ENCODE data around the gene TINAGL1. TPM values are rescaled to one million over a fixed set of nuclear protein-coding genes. Genes with fewer than 3 reads are reported as not detected.
A peak's percentile ranks its signal among the peaks of the same experiment; 100 is the strongest.

Gene TINAGL1
- total and polyA plus RNA-seq, 7 donors, result 28.5 to 59.6 (median 52.5) TPM

DNA sequence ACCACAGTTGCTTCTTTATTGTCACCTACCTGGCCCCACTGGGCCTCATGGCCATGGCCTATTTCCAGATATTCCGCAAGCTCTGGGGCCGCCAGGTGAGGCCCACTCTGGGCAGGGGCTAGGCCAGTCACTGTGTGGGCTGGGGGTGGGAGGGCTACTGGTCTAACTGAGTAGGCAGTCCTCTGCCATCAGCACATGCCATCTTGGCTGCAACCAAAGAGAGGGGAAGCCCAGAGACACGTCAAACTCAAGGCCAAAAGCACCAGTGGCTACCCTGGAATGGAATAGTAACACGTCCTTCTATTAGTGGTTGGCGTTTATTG is 45.1 kb downstream of the TINAGL1 start:
- H3K27me3 ChIP-seq (ENCODE audit: insufficient read depth in 3 of 3, low read length in 2 of 3), result peaks cover 0 to 23% (median 5%) of the 10 kb centered on the region in 3 donors
- H3K4me1 ChIP-seq, result peaks cover 6% of the 10 kb centered on the region
- no peak overlapping the region for H3K4me3 ChIP-seq
- TF ChIP-seq, protein P1, sequence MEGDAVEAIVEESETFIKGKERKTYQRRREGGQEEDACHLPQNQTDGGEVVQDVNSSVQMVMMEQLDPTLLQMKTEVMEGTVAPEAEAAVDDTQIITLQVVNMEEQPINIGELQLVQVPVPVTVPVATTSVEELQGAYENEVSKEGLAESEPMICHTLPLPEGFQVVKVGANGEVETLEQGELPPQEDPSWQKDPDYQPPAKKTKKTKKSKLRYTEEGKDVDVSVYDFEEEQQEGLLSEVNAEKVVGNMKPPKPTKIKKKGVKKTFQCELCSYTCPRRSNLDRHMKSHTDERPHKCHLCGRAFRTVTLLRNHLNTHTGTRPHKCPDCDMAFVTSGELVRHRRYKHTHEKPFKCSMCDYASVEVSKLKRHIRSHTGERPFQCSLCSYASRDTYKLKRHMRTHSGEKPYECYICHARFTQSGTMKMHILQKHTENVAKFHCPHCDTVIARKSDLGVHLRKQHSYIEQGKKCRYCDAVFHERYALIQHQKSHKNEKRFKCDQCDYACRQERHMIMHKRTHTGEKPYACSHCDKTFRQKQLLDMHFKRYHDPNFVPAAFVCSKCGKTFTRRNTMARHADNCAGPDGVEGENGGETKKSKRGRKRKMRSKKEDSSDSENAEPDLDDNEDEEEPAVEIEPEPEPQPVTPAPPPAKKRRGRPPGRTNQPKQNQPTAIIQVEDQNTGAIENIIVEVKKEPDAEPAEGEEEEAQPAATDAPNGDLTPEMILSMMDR (IDR thresholded peaks at IDR 0.05), result no peak
- no peak for DNase-seq
- intact Hi-C loops (cut with DNase I), result no loop called here
- H3K27ac ChIP-seq, result no peak overlapping the region
- H3K9me3 ChIP-seq, result no peaks in the 10 kb centered on the region
- no peak for ATAC-seq
- no peaks in the 10 kb centered on the region for H3K36me3 ChIP-seq (ENCODE audit: insufficient read depth in 1 of 2, low read depth in 1 of 2)
- 90 to 94% (median 92%) methylated on average over 5 of the region's 5 CpGs for WGBS, 3 donors

DNA sequence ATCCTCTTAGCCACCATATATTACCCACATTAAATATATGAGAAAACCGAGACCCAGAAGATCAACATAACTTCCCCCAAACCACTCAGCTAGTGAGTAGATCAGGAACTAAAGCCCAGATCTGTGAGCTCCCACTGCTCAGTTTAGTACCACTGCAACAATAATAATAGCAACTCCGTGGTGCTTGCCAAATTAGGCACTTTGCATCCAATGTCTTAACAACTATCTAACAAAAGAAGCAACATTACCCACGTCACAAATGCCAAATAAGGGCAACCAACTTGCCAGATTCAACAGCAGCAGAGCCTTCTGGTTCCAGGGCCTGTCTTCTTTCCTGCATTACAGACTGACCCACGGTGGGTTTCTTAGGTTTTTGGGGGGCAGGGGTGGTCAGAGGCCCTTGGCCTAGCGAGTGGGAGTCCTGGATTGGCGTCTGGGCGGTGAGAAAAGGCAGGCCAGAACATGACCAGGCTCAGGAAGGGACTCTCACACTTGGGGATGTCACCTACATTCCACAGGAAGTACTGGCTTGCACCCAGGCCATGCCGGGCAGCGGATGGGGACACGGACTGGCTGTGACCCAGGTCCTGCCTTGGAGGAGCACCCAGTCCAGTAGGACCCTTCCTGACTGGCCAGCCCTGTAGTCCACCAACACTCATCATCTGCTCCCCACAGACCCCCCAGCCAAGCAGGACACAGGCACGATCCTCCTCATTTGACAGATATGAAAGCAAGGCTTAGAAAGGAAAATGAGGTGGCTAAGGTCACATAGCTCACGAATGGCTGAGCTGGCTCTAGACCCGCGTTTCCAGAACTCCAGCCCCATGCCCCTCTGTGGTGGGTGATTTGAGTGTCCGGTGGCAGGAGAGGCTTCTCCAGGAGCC is 45.8 kb downstream of the TINAGL1 start:
- Histone ChIP-seq H3K4me3 (no peak overlapping the region), H3K9me3 (no peaks in the 10 kb centered on the region), H3K27me3 (ENCODE audit: insufficient read depth in 3 of 3, low read length in 2 of 3) (peaks cover 0 to 16% (median 5%) of the 10 kb centered on the region in 3 donors), H3K36me3 (ENCODE audit: insufficient read depth in 1 of 2, low read depth in 1 of 2) (no peaks in the 10 kb centered on the region), H3K27ac (no peak overlapping the region), H3K4me1 (peaks cover 13% of the 10 kb centered on the region)
- WGBS, 3 donors, result 56 to 75% (median 66%) methylated on average over 15 of the region's 15 CpGs
- DNase-seq (no peak), ATAC-seq (peak in 2 of 4 donors; percentile 22)
- TF ChIP-seq, protein P1 (IDR thresholded peaks at IDR 0.05), result no peak
- intact Hi-C loops (cut with DNase I), result no loop called here

DNA sequence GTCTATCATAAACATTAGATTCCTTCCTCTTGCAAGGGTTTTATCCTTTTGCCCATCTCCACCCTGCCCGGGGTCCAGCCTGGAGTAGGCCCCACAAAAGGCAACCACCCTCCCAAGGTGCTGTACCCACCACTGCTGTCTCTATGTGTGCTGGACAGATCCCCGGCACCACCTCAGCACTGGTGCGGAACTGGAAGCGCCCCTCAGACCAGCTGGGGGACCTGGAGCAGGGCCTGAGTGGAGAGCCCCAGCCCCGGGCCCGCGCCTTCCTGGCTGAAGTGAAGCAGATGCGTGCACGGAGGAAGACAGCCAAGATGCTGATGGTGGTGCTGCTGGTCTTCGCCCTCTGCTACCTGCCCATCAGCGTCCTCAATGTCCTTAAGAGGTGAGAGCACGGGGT is 47.0 kb downstream of the TINAGL1 start:
- H3K27ac ChIP-seq, result no peak overlapping the region
- H3K9me3 ChIP-seq, result no peaks in the 10 kb centered on the region
- H3K4me1 ChIP-seq, result peaks cover 26% of the 10 kb centered on the region
- H3K27me3 ChIP-seq (ENCODE audit: insufficient read depth in 3 of 3, low read length in 2 of 3), result peaks cover 0 to 3% (median under 1%) of the 10 kb centered on the region in 3 donors
- intact Hi-C loops (cut with DNase I), result no loop called here
- H3K4me3 ChIP-seq, result no peak overlapping the region
- TF ChIP-seq, protein P1 (IDR thresholded peaks at IDR 0.05), result no peak
- WGBS, 3 donors, result 93 to 96% (median 95%) methylated on average over 12 of the region's 12 CpGs
- no peak for DNase-seq
- peaks cover 0 to 6% of the 10 kb centered on the region in 2 donors for H3K36me3 ChIP-seq (ENCODE audit: insufficient read depth in 1 of 2, low read depth in 1 of 2)
- no peak for ATAC-seq

DNA sequence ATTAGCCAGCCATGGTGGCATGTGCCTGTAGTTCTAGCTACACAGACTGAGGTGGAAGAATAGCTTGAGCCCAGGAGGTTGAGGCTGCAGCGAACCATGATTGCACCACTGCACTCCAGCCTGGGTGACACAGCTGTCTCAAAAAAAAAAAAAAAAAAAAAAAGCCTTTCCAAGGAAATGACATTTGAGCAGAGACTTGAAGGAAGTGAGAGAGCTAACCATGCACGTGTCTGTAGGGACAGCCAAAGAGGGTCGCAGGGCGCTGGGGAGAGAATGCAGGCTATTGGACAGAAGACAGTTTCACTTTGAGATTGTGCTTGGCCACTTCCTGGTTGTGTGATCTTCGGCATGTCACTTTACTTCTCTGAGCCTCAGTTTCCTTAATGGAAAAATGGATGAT is 48.0 kb downstream of the TINAGL1 start:
- Histone ChIP-seq H3K27ac (no peak overlapping the region), H3K4me3 (no peak overlapping the region), H3K9me3 (no peaks in the 10 kb centered on the region), H3K4me1 (peaks cover 35% of the 10 kb centered on the region), H3K36me3 (ENCODE audit: insufficient read depth in 1 of 2, low read depth in 1 of 2) (peaks cover 0 to 16% of the 10 kb centered on the region in 2 donors), H3K27me3 (ENCODE audit: insufficient read depth in 3 of 3, low read length in 2 of 3) (no peaks in the 10 kb centered on the region)
- 62 to 75% (median 63%) methylated on average over 5 of the region's 5 CpGs for WGBS, 3 donors
- DNase-seq, result no peak
- TF ChIP-seq, protein P1 (IDR thresholded peaks at IDR 0.05), result no peak
- no peak for ATAC-seq
- intact Hi-C loops (cut with DNase I), result no loop called here

Data from psoas muscle (tissue), 8 donors.